IMR-90 (cell line): ENCODE results near the gene MSH4. TPM values are rescaled to one million over a fixed set of nuclear protein-coding genes. Genes with fewer than 3 reads are reported as not detected.

Experiments used
- ATAC-seq: fragments of 200-7000 bp; cut with Tn5 transposase; 2 replicates; pipeline ENCODE4 v1.9.1; 2020; ENCODE audit warnings: low read depth, mild to moderate bottlenecking, moderate library complexity
- BruUV-seq: library from RNA; stranded (reverse); fragments of 400-500 nt; replicated peaks from 2 replicates; lab custom pipeline; 2021; lab: Mats Ljungman, UMichigan
- CTCF ChIA-PET: fragments of 300-600 bp; formaldehyde crosslinking; extraction: SDS; loops from one replicate; lab custom pipeline; 2021; ENCODE audit warnings: antibody characterized with exemption; lab: Yijun Ruan, JAX
- POLR2A ChIA-PET: fragments of 300-600 bp; sonication (Branson Sonifier 250); formaldehyde crosslinking; loops from one replicate; lab custom pipeline; 2022; ENCODE audit warnings: antibody characterized with exemption; ENCODE audit not compliant: unreplicated experiment; lab: Charles Lee
- DNase-seq: peaks from one replicate; pipeline ENCODE4 v3.0.0; 2013
- H2AFZ ChIP-seq: replicated peaks from 2 replicates; pipeline ENCODE3; 2013; ENCODE audit warnings: low read length, mild to moderate bottlenecking; ENCODE audit not compliant: poor library complexity
- H2AK5ac ChIP-seq: 2 replicates; pipeline ENCODE4 v1.6.1; 2013; ENCODE audit warnings: low read depth, low read length, inconsistent platforms
- H2AK9ac ChIP-seq: replicated peaks from 2 replicates; pipeline ENCODE3; 2013; ENCODE audit warnings: mild to moderate bottlenecking, low read depth, low read length, moderate library complexity; ENCODE audit not compliant: poor library complexity
- H2BK120ac ChIP-seq: 2 replicates; pipeline ENCODE4 v1.6.1; 2013; ENCODE audit warnings: low read depth, low read length, inconsistent platforms
- H2BK15ac ChIP-seq: 3 replicates; pipeline ENCODE4 v1.6.1; 2013; ENCODE audit warnings: low read depth, low read length, inconsistent platforms
- H2BK20ac ChIP-seq: 2 replicates; pipeline ENCODE4 v1.6.1; 2013; ENCODE audit warnings: low read depth, mild to moderate bottlenecking, inconsistent platforms, low read length, moderate library complexity
- H2BK5ac ChIP-seq: 2 replicates; pipeline ENCODE4 v1.6.1; 2013; ENCODE audit warnings: mild to moderate bottlenecking, low read depth, low read length, inconsistent platforms; ENCODE audit not compliant: poor library complexity, severe bottlenecking
- H3K14ac ChIP-seq: replicated peaks from 2 replicates; pipeline ENCODE4 v1.6.1; 2013; ENCODE audit warnings: low read depth, low read length, inconsistent platforms
- H3K18ac ChIP-seq: 2 replicates; pipeline ENCODE4 v1.6.1; 2013; ENCODE audit warnings: low read depth, low read length, control low read depth
- H3K23ac ChIP-seq: 2 replicates; pipeline ENCODE4 v1.6.1; 2013; ENCODE audit warnings: low read depth, low read length, inconsistent platforms
- H3K27ac ChIP-seq: 2 replicates; pipeline ENCODE4 v1.5.1; 2013; ENCODE audit warnings: mild to moderate bottlenecking, control low read depth, low read length; ENCODE audit not compliant: insufficient read depth
- H3K27me3 ChIP-seq: 2 replicates; pipeline ENCODE4 v1.6.1; 2013; ENCODE audit warnings: low read length; ENCODE audit not compliant: control insufficient read depth, insufficient read depth
- H3K36me3 ChIP-seq: 2 replicates; pipeline ENCODE4 v1.6.1; 2013; ENCODE audit warnings: low read length, mixed read lengths; ENCODE audit not compliant: control insufficient read depth, insufficient read depth
- H3K4ac ChIP-seq: 2 replicates; pipeline ENCODE4 v1.6.1; 2013; ENCODE audit warnings: low read depth, low read length, inconsistent platforms
- H3K4me1 ChIP-seq: 2 replicates; pipeline ENCODE4 v1.6.1; 2013; ENCODE audit warnings: low read length, mixed read lengths; ENCODE audit not compliant: control insufficient read depth, insufficient read depth
- H3K4me2 ChIP-seq: 2 replicates; pipeline ENCODE4 v1.6.1; 2013; ENCODE audit warnings: low read depth, mild to moderate bottlenecking, control low read depth, low read length, moderate library complexity
- H3K4me3 ChIP-seq: 2 replicates; pipeline ENCODE4 v1.5.1; 2013; ENCODE audit warnings: low read depth, mild to moderate bottlenecking, control low read depth, low read length, moderate library complexity; ENCODE audit not compliant: insufficient read depth
- H3K56ac ChIP-seq: 2 replicates; pipeline ENCODE4 v1.6.1; 2013; ENCODE audit warnings: low read length, inconsistent platforms; ENCODE audit not compliant: insufficient read depth; ENCODE audit errors: extremely low read depth
- H3K79me1 ChIP-seq, 2 experiments: 2 replicates each; pipeline ENCODE4 v1.6.1; 2013; ENCODE audit warnings: low read length in 2 of 2, inconsistent platforms in 1 of 2, low read depth in 1 of 2
- H3K9ac ChIP-seq: 2 replicates; pipeline ENCODE4 v1.6.1; 2013; ENCODE audit warnings: low read depth, low read length, control low read depth
- H3K9me1 ChIP-seq: 2 replicates; pipeline ENCODE4 v1.6.1; 2013; ENCODE audit warnings: low read length, inconsistent platforms; ENCODE audit not compliant: insufficient read depth
- H3K9me3 ChIP-seq: 2 replicates; pipeline ENCODE4 v1.6.1; 2013; ENCODE audit warnings: low read length; ENCODE audit not compliant: control insufficient read depth, insufficient read depth
- H4K20me1 ChIP-seq: 2 replicates; pipeline ENCODE4 v1.6.1; 2013; ENCODE audit warnings: low read length, inconsistent platforms; ENCODE audit not compliant: insufficient read depth
- H4K5ac ChIP-seq: 2 replicates; pipeline ENCODE4 v1.6.1; 2013; ENCODE audit warnings: mild to moderate bottlenecking, low read depth, low read length, control low read depth
- H4K8ac ChIP-seq, 2 experiments: 2 replicates each; pipeline ENCODE4 v1.6.1; 2013; ENCODE audit warnings: low read depth in 2 of 2, low read length in 2 of 2, control low read depth in 1 of 2, inconsistent platforms in 1 of 2
- H4K91ac ChIP-seq: 2 replicates; pipeline ENCODE4 v1.6.1; 2013; ENCODE audit warnings: low read depth, low read length, inconsistent platforms; ENCODE audit not compliant: insufficient read depth
- MAFK ChIP-seq: IDR thresholded peaks from 2 replicates; pipeline ENCODE4 v1.6.1; 2012; ENCODE audit warnings: low read depth, low read length, improper control_type of control experiment
- RFX5 ChIP-seq: IDR thresholded peaks from 2 replicates; pipeline ENCODE4 v1.8.0; 2012; ENCODE audit warnings: low read depth, mild to moderate bottlenecking, low read length, moderate library complexity
- WGBS, 2 experiments: methylation state at CpG; one replicate each; pipeline versions ENCODE4 v1.1.5 to v1.1.7; 2013; ENCODE audit warnings: missing lambda C conversion rate in 2 of 2; ENCODE audit not compliant: insufficient read length in 1 of 2; ENCODE audit errors: extremely low coverage in 2 of 2; 5-methylcytosine and 5-hydroxymethylcytosine counted together
- dilution Hi-C: fragments of 300-500 bp; cut with HindIII; formaldehyde crosslinking; loops from one replicate; pipeline ENCODE4 v1.14.3; 2018; ENCODE audit warnings: low sequenced_read_pairs; ENCODE audit not compliant: unreplicated experiment
- in situ Hi-C: fragments of 300-500 bp; cut with MboI; formaldehyde crosslinking; loops from 3 replicates; pipeline ENCODE4 v1.14.3; 2019; ENCODE audit warnings: low sequenced_read_pairs, inconsistent platforms, mixed read lengths
- intact Hi-C: fragments of 100-400 bp; cut with micrococcal nuclease; formaldehyde crosslinking; loops from 2 replicates; pipeline ENCODE4 v1.10.0; 2022
- polyA plus RNA-seq, 3 experiments: library from polyadenylated mRNA; depleted of rRNA; stranded (reverse); fragments of >200 nt; gene quantifications; 2 replicates each; pipeline ENCODE4 v1.2.3, GENCODE V29; 2012; ENCODE audit warnings: low replicate concordance in 1 of 3
- total RNA-seq: library from RNA; depleted of rRNA; stranded (reverse); fragments of >200 nt; gene quantifications from 2 replicates; pipeline ENCODE4 v1.2.3, GENCODE V29; 2012

MSH4 gene
- total and polyA plus RNA-seq, 2 of the 4 experiments (the other 2 are of a cell fraction), result under 0.01 to 0.02 TPM

- no peak overlapping the region for H3K9ac ChIP-seq
- no peaks in the 10 kb centered on the region for H4K20me1 ChIP-seq
- no peak overlapping the region for H3K56ac ChIP-seq
- no peak overlapping the region for H2BK120ac ChIP-seq
- BruUV-seq, result no TSS peak
- DNase-seq, result no peak
- no peak overlapping the region for H2AFZ ChIP-seq
- no peaks in the 10 kb centered on the region for H3K9me3 ChIP-seq
- H3K27me3 ChIP-seq, result no peaks in the 10 kb centered on the region
- H2BK5ac ChIP-seq, result no peak overlapping the region
- intact Hi-C loops (no loop called here), dilution Hi-C loops (no loop called here), in situ Hi-C loops (no loop called here)
- CTCF ChIA-PET, result no interaction called here
- H3K4me2 ChIP-seq, result no peak overlapping the region
- H2BK20ac ChIP-seq, result no peak overlapping the region
- no peak overlapping the region for H4K91ac ChIP-seq
- H3K4me1 ChIP-seq, result no peaks in the 10 kb centered on the region
- TF ChIP-seq MAFK, result no peak
- no peak for TF ChIP-seq RFX5
- no peaks in the 10 kb centered on the region for H3K9me1 ChIP-seq
- H4K5ac ChIP-seq, result no peak overlapping the region
- H3K4ac ChIP-seq, result no peak overlapping the region
- POLR2A ChIA-PET, result no interaction called here
- no peaks in the 10 kb centered on the region for H3K36me3 ChIP-seq
- no peak overlapping the region for H3K18ac ChIP-seq
- H2BK15ac ChIP-seq, result no peak overlapping the region
- no peak overlapping the region for H2AK5ac ChIP-seq
- H3K27ac ChIP-seq, result no peak overlapping the region
- no peak for ATAC-seq
- no CpG with 5 or more reads among the region's 1 CpG for WGBS, 2 experiments
- H3K4me3 ChIP-seq, result no peak overlapping the region
- no peaks in the 10 kb centered on the region for H3K79me1 ChIP-seq
- no peak overlapping the region for H4K8ac ChIP-seq
- H3K23ac ChIP-seq, result no peak overlapping the region
- H3K14ac ChIP-seq, result no peak overlapping the region
- H2AK9ac ChIP-seq, result no peak overlapping the region
Measured at GRCh38 chr1:75952016-75952415, 155.3 kb downstream of the MSH4 start.
